CD4-positive, alpha-beta memory T cell (primary cell): Measurements from ENCODE around the gene VWA1. TPM values are rescaled to one million over a fixed set of nuclear protein-coding genes. Genes with fewer than 3 reads are reported as not detected.
A peak's percentile ranks its signal among the peaks of the same experiment; 100 is the strongest.

ENCODE experiments used
- CTCF ChIA-PET: fragments of 350-600 bp; sonication (Branson Sonifier 250); formaldehyde crosslinking; loops from one replicate; lab custom pipeline; 2021; ENCODE audit warnings: inconsistent platforms; ENCODE audit not compliant: partially characterized antibody; lab: Charles Lee
- POLR2A ChIA-PET: fragments of 350-600 bp; sonication (Branson Sonifier 250); formaldehyde crosslinking; loops from one replicate; lab custom pipeline; 2021; ENCODE audit not compliant: partially characterized antibody; lab: Charles Lee
- DNase-seq, 5 donors: peaks; one replicate each; pipeline versions ENCODE4 v3.0.0 to v3.0.0-alpha.2; 2020 to 2022; ENCODE audit warnings: mixed read lengths in 1 of 5
- H3K27ac ChIP-seq: one replicate; pipeline ENCODE4 v1.7.0; 2013; ENCODE audit warnings: low read depth, low read length
- H3K27me3 ChIP-seq: 2 replicates; pipeline ENCODE4 v1.7.0; 2013; ENCODE audit warnings: mild to moderate bottlenecking, low read length, moderate library complexity; ENCODE audit not compliant: insufficient read depth
- H3K36me3 ChIP-seq: 2 replicates; pipeline ENCODE4 v1.7.0; 2013; ENCODE audit warnings: mild to moderate bottlenecking, low read length, moderate library complexity; ENCODE audit not compliant: insufficient read depth
- H3K4me1 ChIP-seq: 2 replicates; pipeline ENCODE4 v1.7.0; 2013; ENCODE audit warnings: mild to moderate bottlenecking, low read length, moderate library complexity; ENCODE audit not compliant: insufficient read depth
- H3K4me3 ChIP-seq, 2 donors: one replicate each; pipeline ENCODE4 v1.7.0; 2013; ENCODE audit warnings: low read length in 2 of 2, mild to moderate bottlenecking in 1 of 2
- H3K9me3 ChIP-seq, 2 donors: one replicate each; pipeline ENCODE4 v1.7.0; 2013; ENCODE audit warnings: low read length in 2 of 2, control low read depth in 1 of 2; ENCODE audit not compliant: control insufficient read depth in 1 of 2
- H3K27ac Mint-ChIP-seq, 7 donors: one replicate each; pipeline ENCODE4 v1.8.0; 2020 to 2021; ENCODE audit warnings: mixed read lengths in 7 of 7, mild to moderate bottlenecking in 6 of 7, inconsistent platforms in 3 of 7, moderate library complexity in 3 of 7
- H3K27me3 Mint-ChIP-seq, 2 donors: one replicate each; pipeline ENCODE4 v1.8.0; 2020 to 2021; ENCODE audit warnings: mixed read lengths in 2 of 2
- H3K36me3 Mint-ChIP-seq, 2 donors: one replicate each; pipeline ENCODE4 v1.8.0; 2020 to 2021; ENCODE audit warnings: mixed read lengths in 2 of 2, inconsistent platforms in 1 of 2, mild to moderate bottlenecking in 1 of 2
- H3K4me1 Mint-ChIP-seq, 4 donors: one replicate each; pipeline ENCODE4 v1.8.0; 2020 to 2021; ENCODE audit warnings: mixed read lengths in 4 of 4, mild to moderate bottlenecking in 1 of 4
- H3K4me3 Mint-ChIP-seq, 8 donors: one replicate each; pipeline ENCODE4 v1.8.0; 2020 to 2021; ENCODE audit warnings: mixed read lengths in 8 of 8, mild to moderate bottlenecking in 7 of 8, moderate library complexity in 6 of 8, inconsistent platforms in 3 of 8
- H3K9me3 Mint-ChIP-seq, 8 donors: one replicate each; pipeline ENCODE4 v1.8.0; 2020 to 2021; ENCODE audit warnings: mixed read lengths in 8 of 8, mild to moderate bottlenecking in 5 of 8, inconsistent platforms in 3 of 8, moderate library complexity in 1 of 8
- intact Hi-C: fragments of 100-400 bp; cut with micrococcal nuclease; formaldehyde crosslinking; loops from one replicate; pipeline ENCODE4 v1.15.1; 2023
- polyA plus RNA-seq, 2 donors: library from polyadenylated mRNA; unstranded; fragments of 300-500 nt; fragmentation: Illumina TruSeq; gene quantifications; one replicate each; pipeline ENCODE4 v1.2.3, GENCODE V29; 2021
- total RNA-seq, 2 experiments: library from RNA; stranded (reverse); gene quantifications; one replicate each; pipeline ENCODE4 v1.2.3, GENCODE V29; 2021

The VWA1 gene
- total and polyA plus RNA-seq, 4 experiments from 2014 or later: not detected

DNA sequence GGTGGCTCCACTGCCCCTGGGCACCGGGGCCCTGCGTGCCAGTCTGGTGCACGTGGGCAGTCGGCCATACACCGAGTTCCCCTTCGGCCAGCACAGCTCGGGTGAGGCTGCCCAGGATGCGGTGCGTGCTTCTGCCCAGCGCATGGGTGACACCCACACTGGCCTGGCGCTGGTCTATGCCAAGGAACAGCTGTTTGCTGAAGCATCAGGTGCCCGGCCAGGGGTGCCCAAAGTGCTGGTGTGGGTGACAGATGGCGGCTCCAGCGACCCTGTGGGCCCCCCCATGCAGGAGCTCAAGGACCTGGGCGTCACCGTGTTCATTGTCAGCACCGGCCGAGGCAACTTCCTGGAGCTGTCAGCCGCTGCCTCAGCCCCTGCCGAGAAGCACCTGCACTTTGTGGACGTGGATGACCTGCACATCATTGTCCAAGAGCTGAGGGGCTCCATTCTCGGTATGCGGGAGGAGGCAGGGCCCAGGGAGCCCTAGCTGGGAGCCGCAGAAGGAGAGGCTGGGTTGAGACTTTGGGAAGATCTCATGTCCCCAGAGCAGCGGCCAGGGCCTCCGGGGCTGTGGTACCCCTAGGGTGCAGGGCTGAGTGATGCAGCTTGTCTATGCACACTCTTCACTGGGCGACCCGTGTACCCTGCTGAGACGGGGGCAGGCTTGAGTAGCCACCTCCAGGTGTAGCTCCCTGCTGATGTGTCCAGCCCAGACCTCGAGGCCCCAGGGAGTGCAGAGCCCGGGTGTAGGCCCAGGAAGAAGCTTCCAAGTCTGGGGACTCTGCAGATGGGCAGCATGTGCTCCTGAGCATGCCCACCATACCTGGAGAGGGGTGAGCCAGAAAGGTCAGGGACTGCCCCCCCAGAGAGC is 1.8 kb downstream of the VWA1 start:
- H3K4me1 Mint-ChIP-seq: peaks cover 0 to 8% (median 3%) of the 10 kb centered on the region in 4 donors
- peaks cover 7% of the 10 kb centered on the region for H3K4me1 ChIP-seq
- no peak overlapping the region for H3K4me3 ChIP-seq
- no peaks in the 10 kb centered on the region for H3K9me3 Mint-ChIP-seq
- peaks cover 10 to 12% of the 10 kb centered on the region in 2 donors for H3K27me3 Mint-ChIP-seq
- H3K4me3 Mint-ChIP-seq: no peak overlapping the region
- DNase-seq: peak in 1 of 5 donors; percentile 35
- H3K36me3 Mint-ChIP-seq: no peaks in the 10 kb centered on the region
- no peak overlapping the region for H3K27ac ChIP-seq
- no peak overlapping the region for H3K27ac Mint-ChIP-seq
- no peaks in the 10 kb centered on the region for H3K9me3 ChIP-seq
- POLR2A ChIA-PET: no interaction called here
- intact Hi-C loops: no loop called here
- H3K27me3 ChIP-seq: peaks cover 24% of the 10 kb centered on the region
- H3K36me3 ChIP-seq: no peaks in the 10 kb centered on the region
- CTCF ChIA-PET: no interaction called here

DNA sequence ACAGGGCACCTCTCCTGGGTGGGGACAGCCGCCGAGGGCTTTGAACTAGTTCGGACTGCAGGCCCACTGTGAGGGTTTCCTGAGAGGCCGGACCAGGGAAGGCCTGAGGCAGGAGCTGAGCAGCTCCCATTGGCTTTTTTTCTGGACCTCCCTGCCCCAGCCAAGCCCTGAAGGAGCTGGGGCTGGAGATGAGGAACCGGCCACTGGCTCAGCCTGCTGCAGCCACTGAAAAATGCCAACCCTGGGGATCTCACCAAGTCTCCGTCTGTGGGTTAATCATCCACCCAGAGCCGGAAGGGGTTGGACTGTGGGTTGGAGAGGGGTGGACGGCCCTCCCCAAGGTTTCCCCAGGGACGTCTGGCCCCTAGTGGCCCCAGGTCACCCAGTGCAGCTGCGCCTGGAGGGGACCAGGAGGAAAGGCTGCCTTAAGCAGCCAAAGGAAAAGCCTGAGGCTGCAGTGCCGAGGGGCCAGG is 2.5 kb downstream of the VWA1 start:
- CTCF ChIA-PET: no interaction called here
- Histone ChIP-seq H3K36me3 (no peaks in the 10 kb centered on the region), H3K9me3 (no peaks in the 10 kb centered on the region), H3K27ac (no peak overlapping the region), H3K27me3 (peaks cover 24% of the 10 kb centered on the region), H3K4me3 (no peak overlapping the region), H3K4me1 (peaks cover 7% of the 10 kb centered on the region)
- intact Hi-C loops: no loop called here
- H3K9me3 Mint-ChIP-seq: no peaks in the 10 kb centered on the region
- no peak overlapping the region for H3K27ac Mint-ChIP-seq
- no peaks in the 10 kb centered on the region for H3K36me3 Mint-ChIP-seq
- peak in 1 of 5 donors; percentile 22 for DNase-seq
- peaks cover 6 to 12% of the 10 kb centered on the region in 2 donors for H3K27me3 Mint-ChIP-seq
- H3K4me1 Mint-ChIP-seq: peaks cover 0 to 8% (median 3%) of the 10 kb centered on the region in 4 donors
- POLR2A ChIA-PET: no interaction called here
- H3K4me3 Mint-ChIP-seq: no peak overlapping the region

DNA sequence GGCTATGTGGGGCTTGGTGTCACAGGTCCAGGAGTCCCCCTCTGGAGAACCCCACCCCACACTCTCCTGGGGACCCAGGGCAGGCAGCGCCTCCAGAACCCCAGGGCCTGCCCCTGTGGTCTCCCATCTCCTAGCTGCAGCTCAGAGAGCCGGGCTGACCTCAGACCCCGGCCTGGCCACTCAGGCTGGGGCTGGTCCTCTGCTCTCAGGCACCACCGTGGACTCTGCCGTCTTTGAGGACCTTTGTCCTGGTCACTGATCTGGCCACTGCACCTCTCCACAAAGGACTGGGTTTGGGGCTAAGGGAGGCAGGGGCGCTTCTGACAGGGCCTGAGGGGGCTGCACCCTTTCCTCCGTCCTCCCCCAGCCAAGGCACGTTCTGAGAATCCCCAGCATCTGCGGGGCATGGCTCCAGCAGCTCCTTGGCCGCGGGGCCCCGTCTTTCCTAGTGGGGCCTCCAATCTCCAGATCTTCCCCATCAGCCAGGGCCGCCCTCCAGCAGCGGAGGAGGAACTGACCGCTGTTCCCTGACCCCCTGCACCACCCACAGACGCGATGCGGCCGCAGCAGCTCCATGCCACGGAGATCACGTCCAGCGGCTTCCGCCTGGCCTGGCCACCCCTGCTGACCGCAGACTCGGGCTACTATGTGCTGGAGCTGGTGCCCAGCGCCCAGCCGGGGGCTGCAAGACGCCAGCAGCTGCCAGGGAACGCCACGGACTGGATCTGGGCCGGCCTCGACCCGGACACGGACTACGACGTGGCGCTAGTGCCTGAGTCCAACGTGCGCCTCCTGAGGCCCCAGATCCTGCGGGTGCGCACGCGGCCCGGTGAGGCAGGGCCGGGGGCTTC is 3.3 kb downstream of the VWA1 start:
- intact Hi-C loops: no loop called here
- Mint-ChIP-seq H3K27me3 (peaks cover 4 to 12% of the 10 kb centered on the region in 2 donors), H3K4me3 (no peak overlapping the region), H3K9me3 (no peaks in the 10 kb centered on the region), H3K36me3 (no peaks in the 10 kb centered on the region), H3K4me1 (peaks cover 0 to 8% (median 3%) of the 10 kb centered on the region in 4 donors), H3K27ac (no peak overlapping the region)
- H3K4me1 ChIP-seq: peaks cover 7% of the 10 kb centered on the region
- no peak overlapping the region for H3K27ac ChIP-seq
- ChIA-PET CTCF (interaction anchor here (0.6 kb wide), 1 partner anchor 436 kb away, joined by 4 read pairs; no protein-coding TSS in a partner anchor), POLR2A (no interaction called here)
- no peak overlapping the region for H3K4me3 ChIP-seq
- peak in 1 of 5 donors; percentile 13 for DNase-seq
- no peaks in the 10 kb centered on the region for H3K36me3 ChIP-seq
- H3K27me3 ChIP-seq: peaks cover 22% of the 10 kb centered on the region
- H3K9me3 ChIP-seq: no peaks in the 10 kb centered on the region

DNA sequence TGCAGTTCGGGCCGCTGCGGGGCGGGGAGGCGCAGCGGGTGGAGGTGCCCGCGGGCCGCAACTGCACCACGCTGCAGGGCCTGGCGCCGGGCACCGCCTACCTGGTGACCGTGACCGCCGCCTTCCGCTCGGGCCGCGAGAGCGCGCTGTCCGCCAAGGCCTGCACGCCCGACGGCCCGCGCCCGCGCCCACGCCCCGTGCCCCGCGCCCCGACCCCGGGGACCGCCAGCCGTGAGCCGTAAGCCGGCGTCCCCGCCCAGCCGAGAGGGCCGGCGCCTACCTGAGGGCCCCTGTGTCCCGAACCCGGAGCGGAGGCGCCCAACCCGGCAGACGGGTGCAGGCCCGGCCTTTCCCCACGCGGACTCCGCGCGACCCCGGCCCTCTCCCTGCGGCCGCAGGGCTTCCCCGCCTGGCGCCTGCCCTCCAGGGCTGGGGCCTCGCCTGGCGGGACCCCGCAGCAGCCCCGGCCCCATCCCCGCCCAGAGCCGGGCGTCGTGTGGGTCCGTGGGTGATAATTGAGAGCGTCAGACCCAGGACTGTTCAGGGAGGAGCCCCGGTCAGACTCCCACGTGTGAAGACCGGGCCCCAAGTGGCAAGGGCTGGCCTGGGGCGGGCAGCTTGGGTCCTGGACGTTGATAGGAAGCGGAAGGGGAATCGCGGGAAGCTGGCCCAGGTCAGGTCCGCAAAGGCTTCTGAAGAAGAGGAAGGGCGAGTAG is 4.2 kb downstream of the VWA1 start:
- intact Hi-C loops: loop anchor here (2.0 kb wide), 1 partner anchor 407 kb away; no protein-coding TSS in a partner anchor
- Histone ChIP-seq H3K36me3 (no peaks in the 10 kb centered on the region), H3K9me3 (no peaks in the 10 kb centered on the region), H3K27me3 (peaks cover 17% of the 10 kb centered on the region), H3K4me1 (peaks cover 7% of the 10 kb centered on the region), H3K4me3 (no peak overlapping the region), H3K27ac (no peak overlapping the region)
- peak in 1 of 5 donors; percentile 5 for DNase-seq
- Mint-ChIP-seq H3K4me3 (no peak overlapping the region), H3K27me3 (peaks cover 4 to 12% of the 10 kb centered on the region in 2 donors), H3K9me3 (no peaks in the 10 kb centered on the region), H3K27ac (no peak overlapping the region), H3K36me3 (no peaks in the 10 kb centered on the region), H3K4me1 (peaks cover 0 to 8% (median 3%) of the 10 kb centered on the region in 4 donors)
- ChIA-PET CTCF (interaction anchor here (1.2 to 1.5 kb wide), 2 partner anchors 11 to 134 kb away, joined by 3 to 5 read pairs; no protein-coding TSS in a partner anchor), POLR2A (no interaction called here)

DNA sequence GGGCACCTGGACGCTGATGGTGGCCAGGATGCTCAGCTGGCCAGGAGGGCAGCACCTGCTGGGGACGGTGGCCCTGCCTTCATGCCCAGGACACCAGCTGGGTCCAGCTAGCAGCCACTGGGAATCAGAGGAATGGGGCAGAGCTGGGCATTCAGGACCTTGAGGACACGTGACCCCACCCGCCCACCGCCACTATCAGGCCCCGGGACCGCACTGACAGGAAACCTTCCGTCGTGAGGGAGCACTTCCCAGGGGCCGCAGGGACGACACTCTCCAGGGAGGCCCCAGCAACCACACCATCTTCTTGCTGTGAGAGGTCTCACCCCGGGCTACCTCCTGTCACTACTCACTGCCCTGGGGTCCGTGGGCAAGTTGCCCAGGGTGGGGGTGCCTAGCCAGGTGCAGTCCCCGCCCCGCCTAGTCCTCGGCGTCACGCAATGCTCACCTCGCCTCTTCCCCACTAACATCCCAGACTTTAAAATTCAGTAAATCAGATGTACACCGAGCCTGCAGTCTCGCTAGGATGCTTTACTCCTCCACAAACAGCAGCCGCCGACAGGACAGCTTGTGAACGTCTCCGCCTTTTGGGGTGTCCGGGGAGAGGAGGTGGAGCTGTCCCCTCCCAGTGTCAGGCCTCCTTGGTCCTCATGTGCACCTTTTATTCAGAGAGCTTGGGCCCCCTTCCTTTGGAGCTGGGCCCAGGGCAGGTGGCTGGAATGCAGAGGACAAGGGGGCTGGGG is 4.9 kb downstream of the VWA1 start:
- Histone ChIP-seq H3K36me3 (no peaks in the 10 kb centered on the region), H3K4me3 (no peak overlapping the region), H3K9me3 (no peaks in the 10 kb centered on the region), H3K4me1 (peaks cover 7% of the 10 kb centered on the region), H3K27ac (no peak overlapping the region), H3K27me3 (peaks cover 12% of the 10 kb centered on the region)
- ChIA-PET POLR2A (interaction anchor here (1.1 kb wide), 1 partner anchor 33 kb away, joined by 3 read pairs; the partner anchor contains the start of gene MRPL20), CTCF (interaction anchor here (0.6 to 1.6 kb wide), 6 partner anchors 9 to 135 kb away, joined by 3 to 5 read pairs (median 4); no protein-coding TSS in a partner anchor)
- H3K9me3 Mint-ChIP-seq: no peaks in the 10 kb centered on the region
- intact Hi-C loops: loop anchor here (2.0 kb wide), 1 partner anchor 408 kb away; no protein-coding TSS in a partner anchor
- no peak overlapping the region for H3K4me3 Mint-ChIP-seq
- H3K4me1 Mint-ChIP-seq: peaks cover 0 to 4% (median 2%) of the 10 kb centered on the region in 4 donors
- H3K27me3 Mint-ChIP-seq: peaks cover 0 to 10% of the 10 kb centered on the region in 2 donors
- H3K36me3 Mint-ChIP-seq: no peaks in the 10 kb centered on the region
- DNase-seq: peak in 1 of 5 donors; percentile 16
- H3K27ac Mint-ChIP-seq: no peak overlapping the region
